ENCODE measurements around the gene HNRNPL. TPM values are rescaled to one million over a fixed set of nuclear protein-coding genes. Genes with fewer than 3 reads are reported as not detected.

HNRNPL gene
- total and polyA plus RNA-seq, 9 of the 15 experiments (the other 6 are each of a cell fraction or from before 2014, with no cell fraction given): 39.5 to 610 (median 299) TPM

GRCh38 chr19:38893341-38893771 lies 43.6 kb upstream of the HNRNPL start:
- ChIA-PET POLR2A (interaction anchor here (0.7 to 1.0 kb wide), 2 partner anchors 11 to 16 kb away, joined by 3 to 4 read pairs; no protein-coding TSS in a partner anchor), CTCF (ENCODE audit: low intra/inter-chr PET ratio) (interaction anchor here (0.6 kb wide), 1 partner anchor 28 kb away, joined by 3 read pairs; no protein-coding TSS in a partner anchor)
- TF ChIP-seq TEAD1 (CRISPR knock-in tag; IDR thresholded peaks at IDR 0.05): no peak
- no peak for TF ChIP-seq PYGO2 (tag; IDR thresholded peaks at IDR 0.05)
- TF ChIP-seq ERF (CRISPR knock-in tag; IDR thresholded peaks at IDR 0.05): no peak
- no peak for TF ChIP-seq ZFX (CRISPR knock-in tag; IDR thresholded peaks at IDR 0.05)
- TF ChIP-seq RFX1 (IDR thresholded peaks at IDR 0.05): no peak
- TF ChIP-seq GABPB2 (CRISPR knock-in tag; conservative IDR thresholded peaks at IDR 0.05): no peak
- no peak for TF ChIP-seq RREB1 (CRISPR knock-in tag; IDR thresholded peaks at IDR 0.05)
- TF ChIP-seq ZNF133 (CRISPR knock-in tag; IDR thresholded peaks at IDR 0.05): no peak
- no peak for TF ChIP-seq MTA3 (IDR thresholded peaks at IDR 0.05; ENCODE audit: borderline replicate concordance)
- TF ChIP-seq RBM34 (IDR thresholded peaks at IDR 0.05; ENCODE audit: borderline replicate concordance, insufficient read depth, low read length): no peak
- in situ Hi-C loops (cut with MboI) (no loop called here), intact Hi-C loops (cut with micrococcal nuclease) (no loop called here)
- H3K4me1 ChIP-seq (replicated peaks in 1 of 2; ENCODE audit: control insufficient read depth in 2 of 2, insufficient read depth in 2 of 2, low read length in 2 of 2): peaks cover 5 to 26% of the 10 kb centered on the region in 2 experiments
- H3K4me3 ChIP-seq: no peak overlapping the region
- peaks cover 19% of the 10 kb centered on the region; the same call in 1 of the 3 replicates for H3K36me3 ChIP-seq (ENCODE audit: control insufficient read depth, insufficient read depth, low read length)
- H4K20me1 ChIP-seq (replicated peaks; ENCODE audit: control insufficient read depth, insufficient read depth, low read length): no peaks in the 10 kb centered on the region
- no peak overlapping the region for H3K4me2 ChIP-seq (ENCODE audit: insufficient read depth, low read length)
- no peaks in the 10 kb centered on the region for H3K9me3 ChIP-seq (replicated peaks; ENCODE audit: control insufficient read depth, insufficient read depth, low read depth, low read length)
- 94% methylated on average over 12 of the region's 14 CpGs for WGBS (ENCODE audit: insufficient coverage, low coverage, missing lambda C conversion rate)
- ATAC-seq: no peak
- no peaks in the 10 kb centered on the region for H3K27me3 ChIP-seq (ENCODE audit: control insufficient read depth in 2 of 2, insufficient read depth in 2 of 2, low read length in 2 of 2)
- DNase-seq (ENCODE audit: extremely low read depth in 1 of 4, low spot score in 3 of 4): no peak
- H3K79me2 ChIP-seq (ENCODE audit: control insufficient read depth, insufficient read depth, low read length): peaks cover 3% of the 10 kb centered on the region; the same call in 2 of the 3 replicates
- H2AFZ ChIP-seq (ENCODE audit: low read depth, low read length): no peak overlapping the region
- H3K9ac ChIP-seq (ENCODE audit: insufficient read depth in 1 of 2, low read depth in 2 of 2, low read length in 2 of 2): peak overlapping the region in 1 of 2 experiments; percentile 43; a peak in 1 of 4 replicates
- H3K27ac ChIP-seq (ENCODE audit: extremely low read depth, low read depth, low read length): no peak overlapping the region
- no peaks in the 10 kb centered on the region for H3K9me1 ChIP-seq (ENCODE audit: control insufficient read depth, insufficient read depth, low read length)
- no TSS peak for BruUV-seq (replicated peaks)
- no peak for FAIRE-seq
